PC-9 (cell line): ENCODE data around the gene AOC1. TPM values are rescaled to one million over a fixed set of nuclear protein-coding genes. Genes with fewer than 3 reads are reported as not detected.

Source experiments
- BruUV-seq: library from RNA; stranded (reverse); fragments of 400-500 nt; replicated peaks from 2 replicates; lab custom pipeline; 2021; lab: Mats Ljungman, UMichigan
- CTCF ChIA-PET: fragments of 300-600 bp; sonication (Branson Sonifier 250); formaldehyde crosslinking; loops from one replicate; lab custom pipeline; 2022; ENCODE audit warnings: antibody characterized with exemption; lab: Charles Lee
- POLR2A ChIA-PET: fragments of 300-600 bp; sonication (Branson Sonifier 250); formaldehyde crosslinking; loops from one replicate; lab custom pipeline; 2022; ENCODE audit warnings: antibody characterized with exemption; ENCODE audit not compliant: unreplicated experiment; lab: Charles Lee
- DNase-seq, 2 experiments: peaks; one replicate each; pipeline versions ENCODE4 v3.0.0 to v3.0.0-alpha.2; 2015 to 2022; ENCODE audit warnings: mixed read lengths in 1 of 2
- H2AFZ ChIP-seq: fragments of 200-600 bp; sonication (generic); 2 replicates; pipeline ENCODE4 v1.8.1; 2017; ENCODE audit warnings: antibody characterized with exemption
- H3F3A ChIP-seq: fragments of 200-600 bp; sonication (generic); 2 replicates; pipeline ENCODE4 v1.8.1; 2017; ENCODE audit warnings: antibody characterized with exemption, mild to moderate bottlenecking, low read depth; ENCODE audit not compliant: insufficient read depth
- H3K27ac ChIP-seq: fragments of 200-600 bp; sonication (generic); 2 replicates; pipeline ENCODE4 v1.6.1; 2016; ENCODE audit warnings: mixed run types
- H3K27me3 ChIP-seq: fragments of 200-600 bp; sonication (generic); 2 replicates; pipeline ENCODE4 v1.6.1; 2016; ENCODE audit warnings: low read depth, mixed run types; ENCODE audit not compliant: insufficient read depth
- H3K36me3 ChIP-seq: fragments of 200-600 bp; sonication (generic); 2 replicates; pipeline ENCODE4 v1.6.1; 2016; ENCODE audit warnings: low read depth, mixed run types
- H3K4me1 ChIP-seq: fragments of 200-600 bp; sonication (generic); replicated peaks from 2 replicates; pipeline ENCODE4 v1.6.1; 2016; ENCODE audit warnings: mixed run types; ENCODE audit not compliant: insufficient read depth
- H3K4me2 ChIP-seq: fragments of 200-600 bp; sonication (generic); 2 replicates; pipeline ENCODE4 v1.6.1; 2017; ENCODE audit warnings: mixed run types
- H3K4me3 ChIP-seq: fragments of 200-600 bp; sonication (generic); 2 replicates; pipeline ENCODE4 v1.6.1; 2016; ENCODE audit warnings: mixed run types
- H3K79me2 ChIP-seq: fragments of 200-600 bp; sonication (generic); 2 replicates; pipeline ENCODE4 v1.6.1; 2017; ENCODE audit warnings: low read depth, mixed run types
- H3K9me2 ChIP-seq: fragments of 200-600 bp; sonication (generic); 2 replicates; pipeline ENCODE4 v1.8.1; 2017; ENCODE audit warnings: mild to moderate bottlenecking; ENCODE audit not compliant: insufficient read depth
- H3K9me3 ChIP-seq: fragments of 200-600 bp; sonication (generic); 2 replicates; pipeline ENCODE4 v1.8.1; 2016; ENCODE audit warnings: low read depth; ENCODE audit not compliant: insufficient read depth
- H4K20me1 ChIP-seq: fragments of 200-600 bp; sonication (generic); 2 replicates; pipeline ENCODE4 v1.8.1; 2017; ENCODE audit not compliant: insufficient read depth
- CTCF ChIP-seq: fragments of 200-600 bp; sonication (generic); conservative IDR thresholded peaks from 2 replicates; pipeline ENCODE4 v1.6.1; 2017; ENCODE audit warnings: mixed run types, antibody characterized with exemption, mild to moderate bottlenecking, moderate library complexity
- EZH2 ChIP-seq: fragments of 200-600 bp; sonication (generic); IDR thresholded peaks from 2 replicates; pipeline ENCODE4 v1.8.0; 2017; ENCODE audit warnings: antibody characterized with exemption, low read depth
- intact Hi-C: fragments of 100-400 bp; cut with micrococcal nuclease; formaldehyde crosslinking; loops from one replicate; pipeline ENCODE4 v1.10.0; 2022; ENCODE audit not compliant: unreplicated experiment
- total RNA-seq: library from RNA; stranded (reverse); gene quantifications from 2 replicates; pipeline ENCODE4 v1.2.3, GENCODE V29; 2021

Gene AOC1
- total RNA-seq, 1 experiment from 2014 or later = 11.4 TPM

GRCh38 chr7:150876817-150877526, 24.7 kb downstream of the AOC1 start:
- Histone ChIP-seq H3K4me3 (no peak overlapping the region), H2AFZ (no peak overlapping the region), H4K20me1 (no peaks in the 10 kb centered on the region), H3K79me2 (no peaks in the 10 kb centered on the region), H3K4me1 (no peaks in the 10 kb centered on the region), H3K9me3 (peaks cover 2% of the 10 kb centered on the region; the same call in 1 of the 2 replicates), H3K9me2 (no peaks in the 10 kb centered on the region), H3K27me3 (peaks cover 41% of the 10 kb centered on the region), H3K36me3 (no peaks in the 10 kb centered on the region), H3K27ac (no peak overlapping the region), H3K4me2 (no peak overlapping the region), H3F3A (no peaks in the 10 kb centered on the region)
- ChIA-PET POLR2A (interaction anchor here (0.6 kb wide), 1 partner anchor 20 kb away, joined by 3 read pairs; no protein-coding TSS in a partner anchor), CTCF (interaction anchor here (0.5 to 1.1 kb wide), 6 partner anchors 21 to 152 kb away, joined by 3 to 4 read pairs (median 3); no protein-coding TSS in a partner anchor)
- TF ChIP-seq EZH2 (no peak), CTCF (peak; percentile 49)
- intact Hi-C loops = loop anchor here (1.0 to 5.0 kb wide), 4 partner anchors 21 to 235 kb away; no protein-coding TSS in a partner anchor
- no TSS peak for BruUV-seq
- peak; percentile 67 to 68 for DNase-seq

GRCh38 chr7:150877536-150877935, 25.2 kb downstream of the AOC1 start:
- Histone ChIP-seq H3K79me2 (no peaks in the 10 kb centered on the region), H4K20me1 (no peaks in the 10 kb centered on the region), H3K4me1 (no peaks in the 10 kb centered on the region), H2AFZ (no peak overlapping the region), H3K9me2 (no peaks in the 10 kb centered on the region), H3K27ac (no peak overlapping the region), H3K36me3 (no peaks in the 10 kb centered on the region), H3K4me3 (no peak overlapping the region), H3K4me2 (no peak overlapping the region), H3K9me3 (no peaks in the 10 kb centered on the region; the same call in 1 of the 2 replicates), H3K27me3 (peaks cover 41% of the 10 kb centered on the region), H3F3A (no peaks in the 10 kb centered on the region)
- no peak for DNase-seq
- no peak for TF ChIP-seq EZH2
- no peak for TF ChIP-seq CTCF
- ChIA-PET CTCF (interaction anchor here (0.7 to 1.3 kb wide), 2 partner anchors 20 to 232 kb away, joined by 4 to 6 read pairs; no protein-coding TSS in a partner anchor), POLR2A (no interaction called here)
- BruUV-seq = no TSS peak
- intact Hi-C loops = loop anchor here (1.0 to 5.0 kb wide), 4 partner anchors 21 to 235 kb away; no protein-coding TSS in a partner anchor

GRCh38 chr7:150879345-150879744, 27.0 kb downstream of the AOC1 start:
- intact Hi-C loops = loop anchor here (5.0 kb wide), 2 partner anchors 97 to 233 kb away; no protein-coding TSS in a partner anchor

More at GRCh38 chr7:150879345-150879744, 27.0 kb downstream of the AOC1 start:
- Histone ChIP-seq H3K4me3 (no peak overlapping the region), H3K36me3 (no peaks in the 10 kb centered on the region), H3K4me2 (no peak overlapping the region), H3K27ac (no peak overlapping the region), H2AFZ (no peak overlapping the region), H3K9me3 (no peaks in the 10 kb centered on the region; the same call in 1 of the 2 replicates), H3F3A (no peaks in the 10 kb centered on the region), H3K27me3 (peaks cover 52% of the 10 kb centered on the region), H3K4me1 (no peaks in the 10 kb centered on the region), H4K20me1 (no peaks in the 10 kb centered on the region), H3K9me2 (no peaks in the 10 kb centered on the region), H3K79me2 (no peaks in the 10 kb centered on the region)
- TF ChIP-seq EZH2 (no peak), CTCF (no peak)
- ChIA-PET CTCF (no interaction called here), POLR2A (no interaction called here)
- no peak for DNase-seq
- no TSS peak for BruUV-seq
